ENCODE data around the gene TLCD4. TPM values are rescaled to one million over a fixed set of nuclear protein-coding genes. Genes with fewer than 3 reads are reported as not detected.

Gene TLCD4, protein sequence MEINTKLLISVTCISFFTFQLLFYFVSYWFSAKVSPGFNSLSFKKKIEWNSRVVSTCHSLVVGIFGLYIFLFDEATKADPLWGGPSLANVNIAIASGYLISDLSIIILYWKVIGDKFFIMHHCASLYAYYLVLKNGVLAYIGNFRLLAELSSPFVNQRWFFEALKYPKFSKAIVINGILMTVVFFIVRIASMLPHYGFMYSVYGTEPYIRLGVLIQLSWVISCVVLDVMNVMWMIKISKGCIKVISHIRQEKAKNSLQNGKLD
- total RNA-seq (2021; ENCODE audit: unreplicated experiment) (12.1 TPM), Bru-seq, nascent RNA (percentile 69 among the genes with signal in this experiment), BruChase-seq, experiment 1, labeled RNA remaining after a 6-hour chase (percentile 96 among the genes with signal in this experiment), BruChase-seq, experiment 2, labeled RNA remaining after a 2-hour chase (percentile 90 among the genes with signal in this experiment)
- 1.1 and 1.8 TPM in 2 replicates for polyA plus RNA-seq (2012)
- long read RNA-seq, full-length matches to known transcripts, result 28 of 31 reads
- long read RNA-seq, partial matches to known transcripts, result 0 of 31 reads
- long read RNA-seq, other reads (novel, unspliced or antisense), result 3 of 31 reads

GRCh38 chr1:95117207-95118066 lies at the start of gene TLCD4:
TSS of gene TLCD4 (plus strand) at chr1:95117355. CDS start at chr1:95143902, 26,547 bp downstream.
- Histone ChIP-seq H3K79me2 (ENCODE audit: insufficient read depth, low read length) (peaks cover 5% of the 10 kb centered on the region; the same call in 1 of the 2 replicates), H3K4me3 (replicated peaks in 1 of 2; ENCODE audit: low read depth in 1 of 2, low read length in 2 of 2) (peak within 1 kb of the TSS; percentile 71 to 76), H3K9ac (ENCODE audit: low read length) (peak within 1 kb of the TSS; percentile 63), H3K27me3 (ENCODE audit: insufficient read depth, low read length) (no peaks in the 10 kb centered on the region), H3K4me1 (ENCODE audit: control insufficient read depth in 1 of 2, insufficient read depth in 2 of 2, low read length in 2 of 2) (peaks cover 7 to 18% of the 10 kb centered on the region in 2 experiments; a peak in 3 of 4 replicates), H3K9me2 (ENCODE audit: insufficient read depth) (no peaks in the 10 kb centered on the region), H3K4me2 (ENCODE audit: low read length) (peak within 1 kb of the TSS; percentile 82), H4K20me1 (ENCODE audit: insufficient read depth) (no peaks in the 10 kb centered on the region), H2AFZ (ENCODE audit: low read depth, low read length, poor library complexity, severe bottlenecking) (peak within 1 kb of the TSS; percentile 81), H3K36me3 (ENCODE audit: control insufficient read depth in 1 of 2, insufficient read depth in 2 of 2, low read length in 2 of 2) (no peaks in the 10 kb centered on the region), H3K27ac (ENCODE audit: low read depth, low read length) (peak within 1 kb of the TSS; percentile 79), H3K9me3 (ENCODE audit: control insufficient read depth in 1 of 2, insufficient read depth in 1 of 2, low read depth in 1 of 2, low read length in 2 of 2) (no peaks in the 10 kb centered on the region)
- DNase-seq (ENCODE audit: low read depth, low spot score) (peak; percentile 35), ATAC-seq (peak; percentile 89)
- BruUV-seq (replicated peaks), result no TSS peak
- RAD21 ChIA-PET (ENCODE audit: low non-redundant PET in 1 of 2, low total read pairs in 2 of 2, uncharacterized antibody in 2 of 2, unreplicated experiment in 2 of 2), result interaction anchor here (0.6 to 1.0 kb wide), 3 partner anchors 116 to 139 kb away, joined by 3 to 8 read pairs (median 3); partner anchors contain the start of gene RWDD3 (in 1 of the 2)
- intact Hi-C loops (cut with micrococcal nuclease), result no loop called here
- POLR2A ChIA-PET, result interaction anchor here (1.1 kb wide), 1 partner anchor 15 kb away, joined by 3 read pairs; no protein-coding TSS in a partner anchor
- peak; percentile 78 for TF ChIP-seq ZFX (IDR thresholded peaks at IDR 0.05)
- TF ChIP-seq ELF1 (IDR thresholded peaks at IDR 0.05; ENCODE audit: borderline replicate concordance, low read depth), result no peak
- TF ChIP-seq EGR1 (IDR thresholded peaks at IDR 0.05; ENCODE audit: low read depth), result peak; percentile 27
- peak; percentile 61; the same call in 1 of the 2 replicates for TF ChIP-seq POLR2AphosphoS5 (IDR thresholded peaks at IDR 0.05; ENCODE audit: low read depth, low read length)
- TF ChIP-seq, protein P1, sequence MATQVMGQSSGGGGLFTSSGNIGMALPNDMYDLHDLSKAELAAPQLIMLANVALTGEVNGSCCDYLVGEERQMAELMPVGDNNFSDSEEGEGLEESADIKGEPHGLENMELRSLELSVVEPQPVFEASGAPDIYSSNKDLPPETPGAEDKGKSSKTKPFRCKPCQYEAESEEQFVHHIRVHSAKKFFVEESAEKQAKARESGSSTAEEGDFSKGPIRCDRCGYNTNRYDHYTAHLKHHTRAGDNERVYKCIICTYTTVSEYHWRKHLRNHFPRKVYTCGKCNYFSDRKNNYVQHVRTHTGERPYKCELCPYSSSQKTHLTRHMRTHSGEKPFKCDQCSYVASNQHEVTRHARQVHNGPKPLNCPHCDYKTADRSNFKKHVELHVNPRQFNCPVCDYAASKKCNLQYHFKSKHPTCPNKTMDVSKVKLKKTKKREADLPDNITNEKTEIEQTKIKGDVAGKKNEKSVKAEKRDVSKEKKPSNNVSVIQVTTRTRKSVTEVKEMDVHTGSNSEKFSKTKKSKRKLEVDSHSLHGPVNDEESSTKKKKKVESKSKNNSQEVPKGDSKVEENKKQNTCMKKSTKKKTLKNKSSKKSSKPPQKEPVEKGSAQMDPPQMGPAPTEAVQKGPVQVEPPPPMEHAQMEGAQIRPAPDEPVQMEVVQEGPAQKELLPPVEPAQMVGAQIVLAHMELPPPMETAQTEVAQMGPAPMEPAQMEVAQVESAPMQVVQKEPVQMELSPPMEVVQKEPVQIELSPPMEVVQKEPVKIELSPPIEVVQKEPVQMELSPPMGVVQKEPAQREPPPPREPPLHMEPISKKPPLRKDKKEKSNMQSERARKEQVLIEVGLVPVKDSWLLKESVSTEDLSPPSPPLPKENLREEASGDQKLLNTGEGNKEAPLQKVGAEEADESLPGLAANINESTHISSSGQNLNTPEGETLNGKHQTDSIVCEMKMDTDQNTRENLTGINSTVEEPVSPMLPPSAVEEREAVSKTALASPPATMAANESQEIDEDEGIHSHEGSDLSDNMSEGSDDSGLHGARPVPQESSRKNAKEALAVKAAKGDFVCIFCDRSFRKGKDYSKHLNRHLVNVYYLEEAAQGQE (IDR thresholded peaks at IDR 0.05; ENCODE audit: low read depth), result no peak
- CTCF ChIA-PET, result interaction anchor here (0.6 to 1.8 kb wide), 7 partner anchors 11 to 263 kb away, joined by 3 to 8 read pairs (median 4); partner anchors contain the start of genes ALG14 and RWDD3
